Pancreas (tissue), 10 donors: ENCODE results near the gene PRRX2. TPM values are rescaled to one million over a fixed set of nuclear protein-coding genes. Genes with fewer than 3 reads are reported as not detected.

Experiments used
- ATAC-seq, 4 donors: fragments of 200-7000 bp; cut with Tn5 transposase; one replicate each; pipeline versions ENCODE4 v1.8.0 to v1.9.1; 2020; ENCODE audit warnings: mild to moderate bottlenecking in 4 of 4, moderate library complexity in 4 of 4
- DNase-seq, 6 donors: peaks; one replicate each; pipeline ENCODE4 v3.0.0-alpha.2; 2020
- FAIRE-seq: peaks from 2 replicates; lab custom pipeline; 2012; peaks lifted over from hg19 to GRCh38; lab: Jason Lieb, UNC
- H3K27ac ChIP-seq, 4 donors: fragments of 200-600 bp; sonication (generic); 1 replicate in 3 of 4; 2 replicates in 1 of 4; pipeline versions ENCODE4 v1.5.0 to v1.8.0; 2020
- H3K27me3 ChIP-seq, 4 donors: fragments of 200-600 bp; one replicate each; pipeline ENCODE4 v1.8.0; 2021
- H3K36me3 ChIP-seq, 3 donors: fragments of 200-600 bp; sonication (generic) in 1 of 3; one replicate each; pipeline versions ENCODE4 v1.5.0 to v1.8.0; 2020 to 2021
- H3K4me1 ChIP-seq, 3 donors: fragments of 200-600 bp; one replicate each; pipeline ENCODE4 v1.8.0; 2021
- H3K4me3 ChIP-seq, 4 donors: fragments of 200-600 bp; sonication (generic) in 2 of 4; one replicate each; pipeline versions ENCODE4 v1.5.0 to v1.8.0; 2020 to 2021
- H3K9me3 ChIP-seq, 4 donors: fragments of 200-600 bp; one replicate each; pipeline ENCODE4 v1.8.0; 2021
- WGBS, 2 donors: extraction: QIAGEN DNeasy Blood & Tissue Kit; methylation state at CpG; one replicate each; pipeline ENCODE4 v1.1.7; 2013; 5-methylcytosine and 5-hydroxymethylcytosine counted together
- intact Hi-C, 3 donors: fragments of 100-400 bp; cut with DNase I; formaldehyde crosslinking; loops; one replicate each; pipeline versions ENCODE4 v1.11.1 to v1.14.2; 2022
- polyA plus RNA-seq, 2 donors: library from polyadenylated mRNA; stranded (reverse); fragments of 200-250 nt; gene quantifications; one replicate each; pipeline ENCODE4 v1.2.3, GENCODE V29; 2013
- total RNA-seq, 6 donors: library from RNA; stranded (reverse); fragmentation: NEBNext Ultra II Directional in 4 of 6; extraction: Animal tissue kit (Norgen Biotek cat#: 25700) in 4 of 6; gene quantifications; one replicate each; pipeline versions ENCODE4 v1.2.1 to v1.2.4, GENCODE V29; 2021 to 2023
- TF ChIP-seq, protein P1 (sequence below), 4 donors: fragments of 200-600 bp; sonication (generic) in 3 of 4; IDR thresholded peaks; one replicate each; pipeline versions ENCODE4 v1.5.0 to v1.8.0; 2021; ENCODE audit warnings: antibody characterized with exemption in 4 of 4
- donor health status: healthy with polysubstance abuse.
- donor health status: DM: no; HTN: no; CAD: no; lungs with moderate emphysema.
- donor health status: DM: no; HTN: no; CAD: no.
- donor health status: control.
- donor health status: control.
- donor health status: Bipolar disorder and iron deficiency.
- donor health status: DM: yes; HTN: yes; CAD: no.
- donor health status: DM: no; HTN: no; CAD: no.
- donor health status: DM: no; HTN: no; CAD: no.
- donor health status: DM: yes; HTN: yes; CAD: no.

The PRRX2 gene
- total and polyA plus RNA-seq, 8 donors: 0.16 to 2.0 (median 0.64) TPM; not detected in 1

DNA sequence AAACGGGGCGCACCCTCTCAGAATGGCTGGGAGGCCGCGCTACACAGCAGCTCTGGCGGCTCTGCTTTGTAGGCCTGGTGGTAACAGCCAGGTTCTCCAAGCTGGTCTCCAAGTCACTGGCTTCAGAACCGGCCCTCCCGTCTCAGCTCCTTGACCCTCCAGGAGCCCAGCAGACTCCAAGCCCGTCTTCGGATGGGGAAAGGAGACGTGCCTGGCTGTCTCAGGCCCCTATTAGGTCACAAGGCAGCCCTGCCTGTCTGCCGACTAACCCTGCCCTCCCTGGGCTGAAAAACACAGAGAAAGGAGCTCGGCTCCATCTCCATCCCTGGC lies 25.7 kb upstream of the PRRX2 start:
- H3K4me1 ChIP-seq: peaks cover 16 to 22% (median 17%) of the 10 kb centered on the region in 3 donors

DNA sequence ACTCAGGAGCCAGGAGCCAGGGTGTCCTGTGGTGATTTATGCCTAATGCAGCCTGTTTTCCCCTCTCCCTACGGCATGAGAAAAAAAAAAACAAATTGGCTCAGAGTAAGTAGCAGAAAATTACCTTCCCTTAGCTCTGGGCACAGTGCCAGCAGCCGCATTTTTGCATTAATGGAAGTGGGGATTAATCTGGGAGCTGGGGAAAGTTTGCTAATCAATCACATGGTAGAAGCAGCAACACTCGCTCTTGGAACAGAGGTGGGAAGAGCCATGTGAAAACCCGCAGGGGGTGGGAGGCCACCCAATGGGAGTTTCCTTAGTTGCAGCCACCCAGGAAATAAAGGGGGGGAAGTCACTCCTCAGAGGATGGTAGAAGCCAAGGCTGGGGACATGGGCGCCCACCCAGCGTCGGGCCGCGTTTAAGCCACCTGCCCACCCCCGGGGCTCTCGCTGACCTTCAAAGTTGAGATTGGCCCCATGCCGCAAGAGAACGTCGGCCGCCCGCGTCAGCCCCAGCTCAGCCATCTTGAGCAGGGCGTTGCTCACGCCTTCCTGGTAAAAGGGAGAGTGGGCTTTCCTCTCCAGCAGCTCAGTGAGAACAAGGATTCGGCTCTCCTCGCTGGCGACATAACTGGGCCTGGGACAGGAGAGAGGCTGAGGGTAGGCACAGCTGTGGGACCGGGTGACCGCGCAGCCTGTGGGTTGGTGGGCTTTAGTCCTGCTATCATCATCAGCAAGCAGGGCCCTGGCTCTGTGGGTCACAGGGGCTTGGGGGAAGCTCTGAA lies 25.2 kb upstream of the PRRX2 start:
- Histone ChIP-seq H3K4me3 (peak overlapping the region in 3 of 4 donors; percentile 89 to 100 (median 99)), H3K36me3 (peaks cover under 1 to 38% (median 27%) of the 10 kb centered on the region in 3 donors), H3K27me3 (no peaks in the 10 kb centered on the region), H3K4me1 (peaks cover 16 to 22% (median 17%) of the 10 kb centered on the region in 3 donors), H3K27ac (peak overlapping the region; percentile 53 to 72 (median 62)), H3K9me3 (no peaks in the 10 kb centered on the region)
- DNase-seq (peak in 5 of 6 donors; percentile 45 to 85 (median 81)), FAIRE-seq (no peak), ATAC-seq (peak; percentile 6 to 34 (median 8))
- intact Hi-C loops: loop anchor here in 1 of 3 donors (5.0 kb wide), 1 partner anchor 152 kb away; no protein-coding TSS in a partner anchor
- WGBS, 2 donors: 14 to 24% methylated on average over 25 of the region's 25 CpGs
- TF ChIP-seq, protein P1, sequence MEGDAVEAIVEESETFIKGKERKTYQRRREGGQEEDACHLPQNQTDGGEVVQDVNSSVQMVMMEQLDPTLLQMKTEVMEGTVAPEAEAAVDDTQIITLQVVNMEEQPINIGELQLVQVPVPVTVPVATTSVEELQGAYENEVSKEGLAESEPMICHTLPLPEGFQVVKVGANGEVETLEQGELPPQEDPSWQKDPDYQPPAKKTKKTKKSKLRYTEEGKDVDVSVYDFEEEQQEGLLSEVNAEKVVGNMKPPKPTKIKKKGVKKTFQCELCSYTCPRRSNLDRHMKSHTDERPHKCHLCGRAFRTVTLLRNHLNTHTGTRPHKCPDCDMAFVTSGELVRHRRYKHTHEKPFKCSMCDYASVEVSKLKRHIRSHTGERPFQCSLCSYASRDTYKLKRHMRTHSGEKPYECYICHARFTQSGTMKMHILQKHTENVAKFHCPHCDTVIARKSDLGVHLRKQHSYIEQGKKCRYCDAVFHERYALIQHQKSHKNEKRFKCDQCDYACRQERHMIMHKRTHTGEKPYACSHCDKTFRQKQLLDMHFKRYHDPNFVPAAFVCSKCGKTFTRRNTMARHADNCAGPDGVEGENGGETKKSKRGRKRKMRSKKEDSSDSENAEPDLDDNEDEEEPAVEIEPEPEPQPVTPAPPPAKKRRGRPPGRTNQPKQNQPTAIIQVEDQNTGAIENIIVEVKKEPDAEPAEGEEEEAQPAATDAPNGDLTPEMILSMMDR (IDR thresholded peaks at IDR 0.05): no peak

More for the DNA sequence above, 25.7 kb upstream of the PRRX2 start:
- TF ChIP-seq, protein P1 (IDR thresholded peaks at IDR 0.05): no peak
- 56 to 57% methylated on average over 12 of the region's 12 CpGs for whole genome bisulfite sequencing, 2 donors
- intact Hi-C loops: loop anchor here in 1 of 3 donors (5.0 kb wide), 1 partner anchor 153 kb away; no protein-coding TSS in a partner anchor
- H3K27me3 ChIP-seq: no peaks in the 10 kb centered on the region
- FAIRE-seq (no peak), ATAC-seq (no peak), DNase-seq (peak in 1 of 6 donors; percentile 15)
- H3K4me3 ChIP-seq: peak overlapping the region in 1 of 4 donors; percentile 99
- H3K27ac ChIP-seq: peak overlapping the region; percentile 53 to 72 (median 62)
- peaks cover 6 to 44% (median 27%) of the 10 kb centered on the region in 3 donors for H3K36me3 ChIP-seq
- H3K9me3 ChIP-seq: no peaks in the 10 kb centered on the region

DNA sequence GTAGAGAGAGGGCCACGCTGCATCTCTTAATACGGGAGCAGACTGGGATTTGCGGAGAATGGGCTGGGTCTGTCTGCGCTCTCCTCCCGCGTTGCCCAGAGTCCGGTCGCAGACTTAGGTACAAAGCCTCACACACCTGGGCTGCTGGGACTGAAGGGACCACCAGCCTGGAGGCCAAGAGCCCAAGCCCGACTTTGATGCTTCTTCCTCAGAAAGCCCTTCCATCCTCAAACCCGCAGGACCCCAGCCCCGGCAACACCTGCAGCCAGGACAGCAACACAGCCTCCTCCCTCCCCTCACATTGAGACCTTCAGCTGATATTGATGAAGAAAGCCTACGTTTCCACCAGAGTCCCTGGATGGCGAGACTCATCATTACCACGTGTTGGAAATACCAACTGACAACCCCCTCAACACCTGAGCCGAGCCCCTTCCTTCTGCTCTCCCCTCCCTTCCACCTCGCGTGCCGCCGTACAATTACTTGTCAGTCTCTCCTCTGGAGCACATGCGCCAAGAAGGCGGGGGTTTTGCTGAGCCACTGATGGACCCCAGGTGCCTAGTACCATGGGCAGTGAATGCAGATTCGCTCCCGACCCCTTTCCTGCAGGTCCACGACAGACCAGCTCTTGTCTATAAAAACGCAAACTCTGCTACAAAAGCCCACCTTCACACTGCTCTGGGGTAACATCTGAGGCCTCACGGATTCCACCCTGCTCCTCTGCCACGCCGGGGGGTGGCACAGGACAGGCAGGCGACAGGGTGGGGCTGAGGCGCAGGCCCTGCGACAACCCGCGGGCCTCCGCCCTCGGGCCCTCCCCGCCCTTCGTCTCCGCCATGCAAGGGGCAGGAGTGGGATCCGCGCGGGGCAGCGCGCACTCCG lies 24.3 kb upstream of the PRRX2 start:
- ATAC-seq (peak in 1 of 4 donors; percentile 2), FAIRE-seq (no peak), DNase-seq (peak in 2 of 6 donors; percentile 38 to 39)
- WGBS, 2 donors: 8 to 9% methylated on average over 42 to 44 of the region's 44 CpGs
- peak overlapping the region; percentile 89 to 100 (median 98) for H3K4me3 ChIP-seq
- H3K9me3 ChIP-seq: no peaks in the 10 kb centered on the region
- no peaks in the 10 kb centered on the region for H3K27me3 ChIP-seq
- TF ChIP-seq, protein P1 (IDR thresholded peaks at IDR 0.05): no peak
- intact Hi-C loops: loop anchor here in 1 of 3 donors (5.0 kb wide), 1 partner anchor 151 kb away; no protein-coding TSS in a partner anchor
- H3K27ac ChIP-seq: peak overlapping the region; percentile 53 to 80 (median 66)
- H3K36me3 ChIP-seq: peaks cover 0 to 30% (median 20%) of the 10 kb centered on the region in 3 donors
- H3K4me1 ChIP-seq: peaks cover 16 to 22% (median 17%) of the 10 kb centered on the region in 3 donors

DNA sequence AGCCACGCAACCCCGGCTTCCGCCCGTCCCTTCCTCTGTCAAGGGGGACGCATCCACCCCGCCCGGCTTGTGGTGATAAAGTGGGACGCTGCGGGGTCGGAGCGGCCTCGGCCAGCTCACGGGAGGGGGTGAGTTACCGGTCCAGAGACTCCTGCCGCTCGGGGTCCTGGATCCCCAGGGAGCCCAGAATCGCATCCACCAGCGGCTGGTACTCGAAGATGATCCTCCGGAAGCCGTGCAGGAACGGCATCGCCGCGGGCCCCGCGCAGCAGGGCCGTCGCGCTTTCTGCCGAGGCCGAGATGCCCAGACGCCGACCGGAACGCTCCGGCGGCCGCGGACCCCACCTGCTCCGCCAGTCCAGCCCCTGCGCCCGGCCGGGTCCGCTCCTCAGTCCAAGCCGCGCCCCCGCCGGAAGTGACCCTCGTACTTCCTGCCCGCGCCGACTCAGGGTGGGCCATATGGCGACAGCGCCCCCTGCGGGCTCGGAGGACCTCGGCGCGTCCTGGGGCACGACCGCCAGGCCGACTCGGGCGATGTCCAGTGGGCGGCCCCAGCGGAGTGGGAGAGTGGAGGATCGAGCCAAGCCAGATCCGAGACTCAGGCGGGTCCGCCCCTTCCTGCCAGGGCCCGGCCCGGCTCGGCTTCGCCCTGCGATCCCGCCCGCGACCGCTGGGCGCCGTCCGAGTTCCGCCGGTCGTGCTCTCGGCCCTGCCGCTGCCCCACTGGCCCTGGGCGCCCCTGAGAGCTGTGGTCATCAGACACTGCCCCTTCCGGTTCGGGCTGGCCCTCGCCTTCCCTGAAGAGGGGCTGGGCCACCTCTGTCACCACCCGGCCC lies 23.5 kb upstream of the PRRX2 start, which contains the start of gene ASB6:
ASB6 (minus strand) TSS at position 402 of the 836 bp plus-strand sequence; CDS start at position 250, 152 bp downstream.
- Histone ChIP-seq H3K36me3 (peaks cover 0 to 22% (median 14%) of the 10 kb centered on the region in 3 donors), H3K4me1 (peaks cover 16 to 22% (median 17%) of the 10 kb centered on the region in 3 donors), H3K27ac (peak within 1 kb of the TSS; percentile 60 to 81 (median 77)), H3K9me3 (no peaks in the 10 kb centered on the region), H3K27me3 (no peaks in the 10 kb centered on the region), H3K4me3 (peak within 1 kb of the TSS; percentile 89 to 100 (median 98))
- FAIRE-seq: no peak
- DNase-seq: peak; percentile 94 to 100 (median 98)
- WGBS, 2 donors: 0 to 1% methylated on average over 72 to 93 of the region's 93 CpGs
- intact Hi-C loops: loop anchor here in 1 of 3 donors (5.0 kb wide), 1 partner anchor 150 kb away; no protein-coding TSS in a partner anchor
- peak; percentile 87 to 96 (median 92) for ATAC-seq
- TF ChIP-seq, protein P1 (IDR thresholded peaks at IDR 0.05): peak; percentile 100
